HCT116 (cell line): ENCODE results near the gene TLK1.

Experiments
- CEBPB ChIP-seq: IDR thresholded peaks from 2 replicates; pipeline ENCODE4 v1.6.1; 2012; ENCODE audit warnings: low read depth
- EZH2 ChIP-seq: fragments of 200-600 bp; sonication (generic); IDR thresholded peaks from 2 replicates; pipeline ENCODE4 v1.6.1; 2017; ENCODE audit warnings: antibody characterized with exemption, mixed run types
- EZH2phosphoT487 ChIP-seq: fragments of 200-600 bp; IDR thresholded peaks from 2 replicates; pipeline ENCODE4 v1.6.1; 2018; ENCODE audit warnings: antibody characterized with exemption, borderline replicate concordance
- POLR2A ChIP-seq: IDR thresholded peaks from 2 replicates; pipeline ENCODE4 v1.7.0; 2011; ENCODE audit warnings: borderline replicate concordance; ENCODE audit not compliant: insufficient read depth, insufficient read length; ENCODE audit errors: extremely low read depth

GRCh38 chr2:171004833-171005232, 155.9 kb downstream of the TLK1 start:
- TF ChIP-seq EZH2phosphoT487: no peak
- TF ChIP-seq EZH2: no peak
- TF ChIP-seq CEBPB: no peak
- no peak for TF ChIP-seq POLR2A
